ENCODE data around the gene GIT1. TPM values are rescaled to one million over a fixed set of nuclear protein-coding genes. Genes with fewer than 3 reads are reported as not detected.

Gene GIT1
- total and polyA plus RNA-seq, 2 of the 13 experiments (the other 11 are each of a cell fraction or from before 2014, with no cell fraction given): 14.2 to 30.8 TPM

DNA sequence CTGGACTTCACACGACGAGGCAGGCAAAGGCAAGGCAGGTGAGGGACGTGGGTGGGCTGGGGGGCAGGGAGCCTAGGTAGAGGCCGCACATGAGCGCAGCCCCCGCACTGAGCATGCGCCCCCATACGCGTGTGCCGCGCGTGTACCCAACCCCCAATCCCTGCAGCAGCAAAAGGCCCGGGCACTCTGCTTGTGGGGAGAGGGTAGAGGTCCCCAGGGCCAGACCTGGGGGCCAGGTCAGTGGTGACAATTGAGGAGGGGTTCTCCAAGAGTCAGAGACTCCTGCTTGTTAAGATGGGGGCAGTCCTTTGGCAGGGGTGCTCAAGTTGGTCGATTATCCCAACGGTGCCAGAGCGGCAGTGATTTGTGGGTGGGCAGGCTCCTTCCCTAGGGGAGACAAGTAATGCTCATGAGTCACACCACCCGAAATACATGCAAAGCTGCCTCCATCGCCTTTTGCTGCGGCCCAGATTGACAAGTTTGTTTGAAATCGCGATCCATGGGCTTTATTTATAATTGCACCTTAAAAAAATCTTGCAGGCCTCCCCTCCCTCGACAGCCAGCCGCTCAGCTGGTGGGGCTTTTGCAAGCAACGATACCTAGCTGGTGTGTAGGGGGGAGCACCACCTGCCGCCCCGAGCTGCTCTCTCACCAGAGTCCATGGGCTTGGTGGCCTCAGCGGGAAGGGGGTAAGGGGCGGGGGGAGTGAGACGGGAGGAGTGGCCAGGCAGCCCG lies 1.1 kb upstream of the GIT1 start (continued):
- TF ChIP-seq KDM4B (CRISPR knock-in tag; IDR thresholded peaks at IDR 0.05) (no peak), ZNF570 (CRISPR knock-in tag; IDR thresholded peaks at IDR 0.05; ENCODE audit: borderline replicate concordance) (no peak), PAF1 (CRISPR knock-in tag; IDR thresholded peaks at IDR 0.05) (no peak), PTBP1 (IDR thresholded peaks at IDR 0.05; ENCODE audit: low read depth, low read length, poor library complexity, severe bottlenecking) (no peak), SMAD3 (CRISPR knock-in tag; IDR thresholded peaks at IDR 0.05) (no peak), CREM (IDR thresholded peaks at IDR 0.05) (no peak), CREM (CRISPR knock-in tag; IDR thresholded peaks at IDR 0.05) (no peak), PLRG1 (conservative IDR thresholded peaks at IDR 0.05) (no peak), ZNF562 (CRISPR knock-in tag; IDR thresholded peaks at IDR 0.05; ENCODE audit: borderline replicate concordance) (no peak), NFE2 (CRISPR knock-in tag; IDR thresholded peaks at IDR 0.05) (no peak), ZNF431 (CRISPR knock-in tag; IDR thresholded peaks at IDR 0.05; ENCODE audit: borderline replicate concordance, low read depth) (no peak), NCOA5 (CRISPR knock-in tag; IDR thresholded peaks at IDR 0.05) (no peak), NAIF1 (CRISPR knock-in tag; IDR thresholded peaks at IDR 0.05; ENCODE audit: borderline replicate concordance) (no peak), CENPT (CRISPR knock-in tag; IDR thresholded peaks at IDR 0.05; ENCODE audit: low read depth) (no peak), EED (CRISPR knock-in tag; IDR thresholded peaks at IDR 0.05) (no peak), ZFX (CRISPR knock-in tag; IDR thresholded peaks at IDR 0.05; ENCODE audit: low read depth) (peak; percentile 52; the same call in 1 of the 2 replicates), ZNF546 (CRISPR knock-in tag; conservative IDR thresholded peaks at IDR 0.05) (0 out of 2 replicates have a peak, but pooled peaks have one; percentile 17), ZBTB3 (CRISPR knock-in tag; IDR thresholded peaks at IDR 0.05; ENCODE audit: borderline replicate concordance, low read depth) (no peak), NPAS2 (CRISPR knock-in tag; IDR thresholded peaks at IDR 0.05; ENCODE audit: borderline replicate concordance) (no peak), ZNF10 (CRISPR knock-in tag; IDR thresholded peaks at IDR 0.05; ENCODE audit: borderline replicate concordance, low read depth) (no peak), ZMYM3 (CRISPR knock-in tag; IDR thresholded peaks at IDR 0.05) (no peak), ZNF34 (CRISPR knock-in tag; IDR thresholded peaks at IDR 0.05; ENCODE audit: borderline replicate concordance) (no peak), ZFP1 (CRISPR knock-in tag; IDR thresholded peaks at IDR 0.05) (no peak), ATAD3A (CRISPR knock-in tag; IDR thresholded peaks at IDR 0.05) (no peak), FOXO1 (CRISPR knock-in tag; IDR thresholded peaks at IDR 0.05) (no peak)
- TF ChIP-seq, protein P1, sequence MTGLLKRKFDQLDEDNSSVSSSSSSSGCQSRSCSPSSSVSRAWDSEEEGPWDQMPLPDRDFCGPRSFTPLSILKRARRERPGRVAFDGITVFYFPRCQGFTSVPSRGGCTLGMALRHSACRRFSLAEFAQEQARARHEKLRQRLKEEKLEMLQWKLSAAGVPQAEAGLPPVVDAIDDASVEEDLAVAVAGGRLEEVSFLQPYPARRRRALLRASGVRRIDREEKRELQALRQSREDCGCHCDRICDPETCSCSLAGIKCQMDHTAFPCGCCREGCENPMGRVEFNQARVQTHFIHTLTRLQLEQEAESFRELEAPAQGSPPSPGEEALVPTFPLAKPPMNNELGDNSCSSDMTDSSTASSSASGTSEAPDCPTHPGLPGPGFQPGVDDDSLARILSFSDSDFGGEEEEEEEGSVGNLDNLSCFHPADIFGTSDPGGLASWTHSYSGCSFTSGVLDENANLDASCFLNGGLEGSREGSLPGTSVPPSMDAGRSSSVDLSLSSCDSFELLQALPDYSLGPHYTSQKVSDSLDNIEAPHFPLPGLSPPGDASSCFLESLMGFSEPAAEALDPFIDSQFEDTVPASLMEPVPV (CRISPR knock-in tag; IDR thresholded peaks at IDR 0.05): no peak
- TF ChIP-seq, protein P2, sequence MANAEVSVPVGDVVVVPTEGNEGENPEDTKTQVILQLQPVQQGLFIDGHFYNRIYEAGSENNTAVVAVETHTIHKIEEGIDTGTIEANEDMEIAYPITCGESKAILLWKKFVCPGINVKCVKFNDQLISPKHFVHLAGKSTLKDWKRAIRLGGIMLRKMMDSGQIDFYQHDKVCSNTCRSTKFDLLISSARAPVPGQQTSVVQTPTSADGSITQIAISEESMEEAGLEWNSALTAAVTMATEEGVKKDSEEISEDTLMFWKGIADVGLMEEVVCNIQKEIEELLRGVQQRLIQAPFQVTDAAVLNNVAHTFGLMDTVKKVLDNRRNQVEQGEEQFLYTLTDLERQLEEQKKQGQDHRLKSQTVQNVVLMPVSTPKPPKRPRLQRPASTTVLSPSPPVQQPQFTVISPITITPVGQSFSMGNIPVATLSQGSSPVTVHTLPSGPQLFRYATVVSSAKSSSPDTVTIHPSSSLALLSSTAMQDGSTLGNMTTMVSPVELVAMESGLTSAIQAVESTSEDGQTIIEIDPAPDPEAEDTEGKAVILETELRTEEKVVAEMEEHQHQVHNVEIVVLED (CRISPR knock-in tag; IDR thresholded peaks at IDR 0.05; ENCODE audit: borderline replicate concordance): no peak
- TF ChIP-seq, protein P3, sequence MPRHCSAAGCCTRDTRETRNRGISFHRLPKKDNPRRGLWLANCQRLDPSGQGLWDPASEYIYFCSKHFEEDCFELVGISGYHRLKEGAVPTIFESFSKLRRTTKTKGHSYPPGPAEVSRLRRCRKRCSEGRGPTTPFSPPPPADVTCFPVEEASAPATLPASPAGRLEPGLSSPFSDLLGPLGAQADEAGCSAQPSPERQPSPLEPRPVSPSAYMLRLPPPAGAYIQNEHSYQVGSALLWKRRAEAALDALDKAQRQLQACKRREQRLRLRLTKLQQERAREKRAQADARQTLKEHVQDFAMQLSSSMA (CRISPR knock-in tag; IDR thresholded peaks at IDR 0.05): no peak
